K562 (cell line): ENCODE measurements around the gene ORM1.

Experiments used
- EP300 ChIP-seq: IDR thresholded peaks from 2 replicates; pipeline ENCODE4 v1.6.1; 2012; ENCODE audit warnings: low read length, improper control_type of control experiment
- EZH2 ChIP-seq: IDR thresholded peaks from 2 replicates; pipeline ENCODE4 v1.6.1; 2012; ENCODE audit warnings: low read depth, mild to moderate bottlenecking, inconsistent platforms, low read length, borderline replicate concordance
- POLR3A ChIP-seq: IDR thresholded peaks from 2 replicates; pipeline ENCODE4 v1.6.1; 2011; ENCODE audit warnings: borderline replicate concordance, mild to moderate bottlenecking, moderate library complexity; ENCODE audit not compliant: insufficient read length, insufficient read depth; ENCODE audit errors: extremely low read depth
- RBM22 ChIP-seq: fragments of 200-400 bp; formaldehyde crosslinking; IDR thresholded peaks from 2 replicates; pipeline ENCODE4 v1.6.1; 2018; ENCODE audit warnings: low read length, low read depth; ENCODE audit not compliant: poor library complexity, severe bottlenecking
- RFX1 ChIP-seq: fragments of 450-650 bp; IDR thresholded peaks from 2 replicates; pipeline ENCODE4 v1.6.1; 2016; ENCODE audit warnings: mild to moderate bottlenecking, moderate library complexity
- TAF1 ChIP-seq: IDR thresholded peaks from 2 replicates; pipeline ENCODE4 v1.6.1; 2011; ENCODE audit warnings: mild to moderate bottlenecking, low read length, moderate library complexity; ENCODE audit not compliant: insufficient read depth, control insufficient read depth, severe bottlenecking; ENCODE audit errors: extremely low read depth
- TRIM24 ChIP-seq, 2 experiments: fragments of 450-650 bp; IDR thresholded peaks; 2 replicates each; pipeline ENCODE4 v1.6.1; 2016
- ZBED1 ChIP-seq: IDR thresholded peaks from 2 replicates; pipeline ENCODE4 v1.6.1; 2014
- ZNF384 ChIP-seq: IDR thresholded peaks from 2 replicates; pipeline ENCODE4 v1.6.1; 2012; ENCODE audit warnings: low read depth, low read length, improper control_type of control experiment
- ZZZ3 ChIP-seq: fragments of 450-650 bp; IDR thresholded peaks from 2 replicates; pipeline ENCODE4 v1.6.1; 2016; ENCODE audit warnings: antibody characterized with exemption, mild to moderate bottlenecking, moderate library complexity
- TF ChIP-seq, protein P1 (sequence below), 3 experiments: IDR thresholded peaks in 2 of 3; conservative IDR thresholded peaks in 1 of 3; 2 replicates each; pipeline ENCODE4 v1.5.1; 2011 to 2012; ENCODE audit warnings: low read length in 3 of 3, mild to moderate bottlenecking in 3 of 3, control low read depth in 2 of 3, improper control_type of control experiment in 1 of 3, inconsistent platforms in 1 of 3, low read depth in 1 of 3, mixed read lengths in 1 of 3, moderate library complexity in 1 of 3; ENCODE audit not compliant: insufficient read depth in 2 of 3
- TF ChIP-seq, protein P2 (sequence below): sonication (generic); formaldehyde crosslinking; IDR thresholded peaks from 2 replicates; pipeline ENCODE4 v1.8.0; 2023; ENCODE audit warnings: mild to moderate bottlenecking, missing genetic modification reagents

DNA sequence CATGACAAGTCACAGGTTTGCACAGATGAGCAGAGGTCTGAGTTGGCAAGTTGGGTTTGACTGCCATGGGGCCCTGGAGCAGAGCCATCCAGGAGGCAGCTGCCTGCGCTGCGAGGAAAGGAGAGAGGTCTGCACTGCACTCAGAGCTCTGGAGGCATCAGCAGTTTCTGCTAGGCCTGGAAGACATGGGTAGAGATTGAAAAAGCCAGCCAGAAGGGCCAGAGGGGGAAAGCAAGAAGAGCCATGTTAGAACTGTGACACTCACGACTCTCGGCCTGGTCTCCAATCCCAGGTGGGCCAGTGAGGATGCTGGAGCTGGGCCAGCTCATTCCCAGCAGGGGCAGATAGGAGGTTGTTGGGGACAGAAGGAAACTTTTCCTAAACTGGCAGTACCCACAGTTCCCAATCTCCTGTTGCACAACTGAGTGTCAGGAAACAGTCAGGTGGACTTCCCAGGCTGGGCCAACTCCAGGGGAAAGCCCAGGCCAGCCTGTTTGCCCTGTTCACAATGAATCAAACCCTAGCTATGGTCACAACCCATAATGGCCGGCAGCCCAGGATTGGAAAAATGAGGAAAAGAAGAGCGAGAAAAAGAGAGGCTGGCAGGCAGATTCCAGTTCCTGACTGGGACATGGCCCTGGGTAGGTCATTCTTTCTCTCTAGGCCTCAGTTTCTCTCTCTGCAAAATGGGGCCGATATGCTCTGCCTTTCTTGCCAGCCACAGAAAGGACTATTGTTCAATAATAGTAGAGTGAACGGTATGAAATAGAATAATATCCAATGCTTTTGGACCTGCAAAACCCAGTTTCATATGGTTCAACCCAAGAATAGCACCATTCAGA is 7.8 kb upstream of the ORM1 start:
- TF ChIP-seq ZNF384 (no peak), EP300 (no peak), ZZZ3 (no peak), RFX1 (no peak), TRIM24 (IDR thresholded peaks at IDR 0.05) (no peak), EZH2 (no peak), RBM22 (no peak), TAF1 (no peak), ZBED1 (no peak), POLR3A (no peak)
- TF ChIP-seq, protein P1, sequence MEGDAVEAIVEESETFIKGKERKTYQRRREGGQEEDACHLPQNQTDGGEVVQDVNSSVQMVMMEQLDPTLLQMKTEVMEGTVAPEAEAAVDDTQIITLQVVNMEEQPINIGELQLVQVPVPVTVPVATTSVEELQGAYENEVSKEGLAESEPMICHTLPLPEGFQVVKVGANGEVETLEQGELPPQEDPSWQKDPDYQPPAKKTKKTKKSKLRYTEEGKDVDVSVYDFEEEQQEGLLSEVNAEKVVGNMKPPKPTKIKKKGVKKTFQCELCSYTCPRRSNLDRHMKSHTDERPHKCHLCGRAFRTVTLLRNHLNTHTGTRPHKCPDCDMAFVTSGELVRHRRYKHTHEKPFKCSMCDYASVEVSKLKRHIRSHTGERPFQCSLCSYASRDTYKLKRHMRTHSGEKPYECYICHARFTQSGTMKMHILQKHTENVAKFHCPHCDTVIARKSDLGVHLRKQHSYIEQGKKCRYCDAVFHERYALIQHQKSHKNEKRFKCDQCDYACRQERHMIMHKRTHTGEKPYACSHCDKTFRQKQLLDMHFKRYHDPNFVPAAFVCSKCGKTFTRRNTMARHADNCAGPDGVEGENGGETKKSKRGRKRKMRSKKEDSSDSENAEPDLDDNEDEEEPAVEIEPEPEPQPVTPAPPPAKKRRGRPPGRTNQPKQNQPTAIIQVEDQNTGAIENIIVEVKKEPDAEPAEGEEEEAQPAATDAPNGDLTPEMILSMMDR (IDR thresholded peaks at IDR 0.05 in 2 of 3, conservative IDR thresholded peaks at IDR 0.05 in 1 of 3; ENCODE audit: insufficient read depth in 2 of 3, low read depth in 1 of 3, low read length in 3 of 3), result no peak
- TF ChIP-seq, protein P2, sequence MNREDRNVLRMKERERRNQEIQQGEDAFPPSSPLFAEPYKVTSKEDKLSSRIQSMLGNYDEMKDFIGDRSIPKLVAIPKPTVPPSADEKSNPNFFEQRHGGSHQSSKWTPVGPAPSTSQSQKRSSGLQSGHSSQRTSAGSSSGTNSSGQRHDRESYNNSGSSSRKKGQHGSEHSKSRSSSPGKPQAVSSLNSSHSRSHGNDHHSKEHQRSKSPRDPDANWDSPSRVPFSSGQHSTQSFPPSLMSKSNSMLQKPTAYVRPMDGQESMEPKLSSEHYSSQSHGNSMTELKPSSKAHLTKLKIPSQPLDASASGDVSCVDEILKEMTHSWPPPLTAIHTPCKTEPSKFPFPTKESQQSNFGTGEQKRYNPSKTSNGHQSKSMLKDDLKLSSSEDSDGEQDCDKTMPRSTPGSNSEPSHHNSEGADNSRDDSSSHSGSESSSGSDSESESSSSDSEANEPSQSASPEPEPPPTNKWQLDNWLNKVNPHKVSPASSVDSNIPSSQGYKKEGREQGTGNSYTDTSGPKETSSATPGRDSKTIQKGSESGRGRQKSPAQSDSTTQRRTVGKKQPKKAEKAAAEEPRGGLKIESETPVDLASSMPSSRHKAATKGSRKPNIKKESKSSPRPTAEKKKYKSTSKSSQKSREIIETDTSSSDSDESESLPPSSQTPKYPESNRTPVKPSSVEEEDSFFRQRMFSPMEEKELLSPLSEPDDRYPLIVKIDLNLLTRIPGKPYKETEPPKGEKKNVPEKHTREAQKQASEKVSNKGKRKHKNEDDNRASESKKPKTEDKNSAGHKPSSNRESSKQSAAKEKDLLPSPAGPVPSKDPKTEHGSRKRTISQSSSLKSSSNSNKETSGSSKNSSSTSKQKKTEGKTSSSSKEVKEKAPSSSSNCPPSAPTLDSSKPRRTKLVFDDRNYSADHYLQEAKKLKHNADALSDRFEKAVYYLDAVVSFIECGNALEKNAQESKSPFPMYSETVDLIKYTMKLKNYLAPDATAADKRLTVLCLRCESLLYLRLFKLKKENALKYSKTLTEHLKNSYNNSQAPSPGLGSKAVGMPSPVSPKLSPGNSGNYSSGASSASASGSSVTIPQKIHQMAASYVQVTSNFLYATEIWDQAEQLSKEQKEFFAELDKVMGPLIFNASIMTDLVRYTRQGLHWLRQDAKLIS (CRISPR knock-in tag), result no peak
